ENCODE data around the gene MEA1. TPM values are rescaled to one million over a fixed set of nuclear protein-coding genes. Genes with fewer than 3 reads are reported as not detected.

The MEA1 gene
- total RNA-seq, 1 donor from 2014 or later: 33.8 TPM

Other genes with a start within 250 kb of the MEA1 start
- 11.3 TPM for gene BICRAL, start 231.9 kb downstream of the MEA1 start, total RNA-seq
- 46.9 TPM for gene RPL7L1, start 134.3 kb downstream of the MEA1 start, total RNA-seq
- gene PTCRA, start 97.9 kb downstream of the MEA1 start, total RNA-seq: not detected
- 19.8 TPM for gene CNPY3, start 84.5 kb downstream of the MEA1 start, total RNA-seq
- 0.30 TPM for gene GNMT, start 53.2 kb downstream of the MEA1 start, total RNA-seq
- gene PEX6, start 34.8 kb downstream of the MEA1 start, total RNA-seq: 14.6 TPM
- 25.3 TPM for gene PPP2R5D, start 29.4 kb downstream of the MEA1 start, total RNA-seq
- gene KLHDC3, start 303 bp upstream of the MEA1 start, total RNA-seq: 74.9 TPM
- 26.4 TPM for gene RRP36, start 7.7 kb upstream of the MEA1 start, total RNA-seq
- gene CUL7, start 39.9 kb upstream of the MEA1 start, total RNA-seq: 11.0 TPM
- 76.4 TPM for gene MRPL2, start 45.5 kb upstream of the MEA1 start, total RNA-seq
- 31.1 TPM for gene KLC4, start 45.7 kb upstream of the MEA1 start, total RNA-seq
- 2.7 TPM for gene PTK7, start 62.4 kb upstream of the MEA1 start, total RNA-seq
- 81.2 TPM for gene SRF, start 157.3 kb upstream of the MEA1 start, total RNA-seq
- gene CUL9, start 168.2 kb upstream of the MEA1 start, total RNA-seq: 15.6 TPM
- gene DNPH1, start 215.5 kb upstream of the MEA1 start, total RNA-seq: 23.2 TPM
- gene TTBK1, start 229.5 kb upstream of the MEA1 start, total RNA-seq: 0.35 TPM

Data from cardiac septum (tissue), 1 donor.